Measurements from ENCODE around the gene MELTF. TPM values are rescaled to one million over a fixed set of nuclear protein-coding genes. Genes with fewer than 3 reads are reported as not detected.

Gene MELTF
- total RNA-seq, 1 donor from 2014 or later, result 31.8 TPM

DNA sequence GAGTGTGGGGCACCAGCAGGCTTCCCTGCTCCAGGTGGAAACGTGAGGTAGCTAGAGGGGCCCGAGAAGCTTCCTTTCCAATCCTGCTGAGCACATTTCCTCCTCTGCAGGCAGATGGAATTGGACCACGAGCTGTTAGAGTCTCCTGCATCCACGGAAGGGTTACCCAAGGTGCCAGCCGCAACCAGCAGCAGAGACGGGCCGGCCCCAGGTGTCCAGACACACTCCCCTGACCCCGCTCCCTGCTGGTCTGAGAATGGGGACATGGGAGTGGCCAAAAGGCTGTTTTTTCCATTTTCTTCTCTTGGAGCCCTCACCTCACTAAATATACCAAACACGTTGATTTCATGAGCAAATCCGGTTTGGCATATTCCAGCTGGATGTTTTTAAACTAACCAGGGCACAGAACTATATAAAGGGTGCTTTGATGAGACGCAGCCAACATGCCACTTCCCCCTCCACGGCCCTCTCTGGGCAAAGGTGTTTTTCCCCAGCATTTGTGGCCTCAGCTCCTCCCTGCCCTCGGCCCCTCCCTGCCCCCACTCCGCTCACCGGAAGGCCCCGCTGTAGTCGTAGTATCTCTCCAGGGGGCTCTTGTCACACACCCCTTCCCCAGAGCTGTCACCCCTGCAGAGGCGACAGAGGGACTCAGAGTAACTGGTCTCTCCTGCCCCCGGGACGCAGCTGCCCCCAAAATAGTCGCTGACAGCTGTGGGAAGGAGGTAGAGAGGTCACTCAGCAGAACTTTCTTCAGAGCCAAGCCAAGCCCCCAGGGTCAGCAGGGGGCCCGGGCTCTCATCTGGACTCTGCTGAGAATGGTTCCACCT is 7.0 kb downstream of the MELTF start:
- peaks cover 47% of the 10 kb centered on the region for H3K4me1 Mint-ChIP-seq (ENCODE audit: low read depth, unreplicated experiment)
- peak overlapping the region; percentile 53 for H3K4me3 Mint-ChIP-seq (ENCODE audit: unreplicated experiment)
- no peak for DNase-seq
- peaks cover 17% of the 10 kb centered on the region for H3K9me3 Mint-ChIP-seq (ENCODE audit: unreplicated experiment)
- no peaks in the 10 kb centered on the region for H3K36me3 Mint-ChIP-seq (ENCODE audit: unreplicated experiment)
- H3K27ac Mint-ChIP-seq (ENCODE audit: unreplicated experiment), result peak overlapping the region; percentile 80
- TF ChIP-seq, protein P1, sequence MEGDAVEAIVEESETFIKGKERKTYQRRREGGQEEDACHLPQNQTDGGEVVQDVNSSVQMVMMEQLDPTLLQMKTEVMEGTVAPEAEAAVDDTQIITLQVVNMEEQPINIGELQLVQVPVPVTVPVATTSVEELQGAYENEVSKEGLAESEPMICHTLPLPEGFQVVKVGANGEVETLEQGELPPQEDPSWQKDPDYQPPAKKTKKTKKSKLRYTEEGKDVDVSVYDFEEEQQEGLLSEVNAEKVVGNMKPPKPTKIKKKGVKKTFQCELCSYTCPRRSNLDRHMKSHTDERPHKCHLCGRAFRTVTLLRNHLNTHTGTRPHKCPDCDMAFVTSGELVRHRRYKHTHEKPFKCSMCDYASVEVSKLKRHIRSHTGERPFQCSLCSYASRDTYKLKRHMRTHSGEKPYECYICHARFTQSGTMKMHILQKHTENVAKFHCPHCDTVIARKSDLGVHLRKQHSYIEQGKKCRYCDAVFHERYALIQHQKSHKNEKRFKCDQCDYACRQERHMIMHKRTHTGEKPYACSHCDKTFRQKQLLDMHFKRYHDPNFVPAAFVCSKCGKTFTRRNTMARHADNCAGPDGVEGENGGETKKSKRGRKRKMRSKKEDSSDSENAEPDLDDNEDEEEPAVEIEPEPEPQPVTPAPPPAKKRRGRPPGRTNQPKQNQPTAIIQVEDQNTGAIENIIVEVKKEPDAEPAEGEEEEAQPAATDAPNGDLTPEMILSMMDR (IDR thresholded peaks at IDR 0.05; ENCODE audit: partially characterized antibody, unreplicated experiment), result no peak
- H3K27me3 Mint-ChIP-seq (ENCODE audit: unreplicated experiment), result peaks cover 26% of the 10 kb centered on the region

DNA sequence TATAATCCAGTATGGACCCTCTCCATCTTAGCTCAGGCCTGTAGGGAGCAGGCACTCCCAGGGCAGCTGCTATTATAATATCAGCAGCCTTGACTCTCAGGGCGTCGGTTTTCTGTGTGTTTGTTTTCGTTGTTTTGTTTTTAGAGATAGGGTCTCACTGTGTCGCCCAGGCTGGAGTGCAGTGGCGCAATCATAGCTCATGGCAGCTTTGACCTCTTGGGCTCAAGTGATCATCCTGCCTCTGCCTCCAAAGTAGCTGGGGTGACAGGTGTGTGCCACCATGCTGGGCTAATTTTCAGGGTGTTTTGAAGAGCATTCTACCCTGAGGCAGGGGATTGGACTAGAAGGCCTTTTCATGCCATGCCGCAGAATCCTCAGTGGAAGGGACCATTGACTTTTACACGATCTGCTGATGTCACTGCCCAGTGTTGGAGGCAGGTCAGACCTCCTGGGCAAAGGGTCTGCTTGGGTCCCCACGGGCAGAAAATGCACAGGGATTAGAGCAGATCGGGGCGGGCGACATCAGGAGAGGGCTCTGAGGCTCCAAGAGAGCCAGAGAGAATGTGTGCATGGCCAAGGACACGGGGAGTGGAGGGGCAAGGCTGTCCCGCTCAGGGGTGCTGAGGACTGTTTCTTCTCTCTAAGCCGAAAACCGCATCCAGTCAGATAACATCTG is 7.8 kb downstream of the MELTF start:
- no peaks in the 10 kb centered on the region for H3K36me3 Mint-ChIP-seq (ENCODE audit: unreplicated experiment)
- H3K4me3 Mint-ChIP-seq (ENCODE audit: unreplicated experiment), result no peak overlapping the region
- peaks cover 23% of the 10 kb centered on the region for H3K27me3 Mint-ChIP-seq (ENCODE audit: unreplicated experiment)
- H3K27ac Mint-ChIP-seq (ENCODE audit: unreplicated experiment), result no peak overlapping the region
- no peak for DNase-seq
- peaks cover 17% of the 10 kb centered on the region for H3K9me3 Mint-ChIP-seq (ENCODE audit: unreplicated experiment)
- H3K4me1 Mint-ChIP-seq (ENCODE audit: low read depth, unreplicated experiment), result peaks cover 43% of the 10 kb centered on the region
- TF ChIP-seq, protein P1 (IDR thresholded peaks at IDR 0.05; ENCODE audit: partially characterized antibody, unreplicated experiment), result no peak

DNA sequence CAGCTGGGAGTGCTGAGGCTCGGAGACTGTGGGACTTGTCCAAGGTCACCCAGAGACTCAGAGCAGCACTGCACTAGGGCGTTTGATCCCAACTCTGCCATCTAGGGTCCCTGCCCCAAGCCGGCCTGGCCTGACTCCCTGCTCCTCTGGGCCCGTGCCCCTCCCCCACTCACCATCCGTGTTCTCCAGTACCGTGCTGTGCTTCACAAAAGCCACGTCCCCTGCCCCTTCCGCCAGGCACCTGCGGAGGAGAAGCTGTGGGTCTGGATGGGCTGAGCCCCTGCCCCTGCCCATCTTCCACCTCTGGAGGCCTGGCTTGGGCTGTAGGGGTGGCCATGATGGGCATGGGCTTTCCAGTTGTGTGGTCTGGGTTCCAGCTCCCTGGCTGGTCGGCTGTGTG is 8.4 kb downstream of the MELTF start:
- peaks cover 14% of the 10 kb centered on the region for H3K9me3 Mint-ChIP-seq (ENCODE audit: unreplicated experiment)
- no peak overlapping the region for H3K27ac Mint-ChIP-seq (ENCODE audit: unreplicated experiment)
- DNase-seq, result no peak
- no peaks in the 10 kb centered on the region for H3K36me3 Mint-ChIP-seq (ENCODE audit: unreplicated experiment)
- TF ChIP-seq, protein P1 (IDR thresholded peaks at IDR 0.05; ENCODE audit: partially characterized antibody, unreplicated experiment), result no peak
- H3K27me3 Mint-ChIP-seq (ENCODE audit: unreplicated experiment), result peaks cover 19% of the 10 kb centered on the region
- H3K4me3 Mint-ChIP-seq (ENCODE audit: unreplicated experiment), result no peak overlapping the region
- peaks cover 39% of the 10 kb centered on the region for H3K4me1 Mint-ChIP-seq (ENCODE audit: low read depth, unreplicated experiment)

DNA sequence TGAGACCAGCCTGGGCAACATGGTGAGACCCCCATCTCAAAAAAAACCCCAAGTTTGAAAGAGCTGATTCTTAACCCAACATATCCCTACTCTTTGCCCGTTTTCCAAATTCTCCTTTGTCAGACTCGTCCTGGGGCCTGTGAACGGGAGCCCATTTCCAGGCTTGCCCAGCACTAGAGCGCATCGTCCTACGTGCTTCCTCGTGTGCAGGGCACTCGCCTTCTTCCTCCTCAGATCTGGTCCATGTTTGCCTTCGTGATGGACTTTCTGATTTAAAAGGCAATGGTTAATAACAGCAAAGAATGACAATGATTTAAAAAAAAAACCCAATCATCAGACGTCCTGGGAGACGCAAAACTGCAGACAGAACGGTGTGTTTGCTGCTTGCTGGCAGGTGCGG is 10.1 kb downstream of the MELTF start:
- Mint-ChIP-seq H3K36me3 (ENCODE audit: unreplicated experiment) (no peaks in the 10 kb centered on the region), H3K4me1 (ENCODE audit: low read depth, unreplicated experiment) (peaks cover 22% of the 10 kb centered on the region), H3K9me3 (ENCODE audit: unreplicated experiment) (peaks cover 7% of the 10 kb centered on the region), H3K4me3 (ENCODE audit: unreplicated experiment) (no peak overlapping the region), H3K27me3 (ENCODE audit: unreplicated experiment) (peaks cover 8% of the 10 kb centered on the region), H3K27ac (ENCODE audit: unreplicated experiment) (no peak overlapping the region)
- no peak for DNase-seq
- TF ChIP-seq, protein P1 (IDR thresholded peaks at IDR 0.05; ENCODE audit: partially characterized antibody, unreplicated experiment), result no peak

DNA sequence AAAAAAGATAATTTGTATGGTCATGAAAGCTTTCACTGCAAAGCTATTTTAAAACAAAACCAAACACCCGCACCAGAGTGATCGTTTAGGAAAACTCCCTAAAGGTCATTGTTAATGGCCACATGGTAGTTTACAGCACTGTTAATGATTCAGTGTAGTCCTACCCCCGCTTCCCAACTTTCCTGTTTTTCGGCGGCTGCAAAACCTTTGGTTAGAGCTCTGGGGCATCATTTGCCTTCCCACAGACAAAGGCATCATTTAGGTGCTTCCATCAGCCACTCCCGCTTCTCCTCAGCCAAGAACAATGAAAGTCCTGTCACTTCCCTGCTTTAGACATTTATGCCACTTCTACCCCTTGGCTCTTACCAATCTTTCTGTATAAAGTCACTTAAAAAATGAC is 10.6 kb downstream of the MELTF start:
- DNase-seq, result no peak
- TF ChIP-seq, protein P1 (IDR thresholded peaks at IDR 0.05; ENCODE audit: partially characterized antibody, unreplicated experiment), result no peak
- H3K9me3 Mint-ChIP-seq (ENCODE audit: unreplicated experiment), result peaks cover 5% of the 10 kb centered on the region
- H3K36me3 Mint-ChIP-seq (ENCODE audit: unreplicated experiment), result no peaks in the 10 kb centered on the region
- peaks cover 8% of the 10 kb centered on the region for H3K27me3 Mint-ChIP-seq (ENCODE audit: unreplicated experiment)
- no peak overlapping the region for H3K4me3 Mint-ChIP-seq (ENCODE audit: unreplicated experiment)
- H3K4me1 Mint-ChIP-seq (ENCODE audit: low read depth, unreplicated experiment), result peaks cover 19% of the 10 kb centered on the region
- no peak overlapping the region for H3K27ac Mint-ChIP-seq (ENCODE audit: unreplicated experiment)

Data from glutamatergic neuron (in vitro differentiated cells).